ENCODE data around the gene KIAA1755. TPM values are rescaled to one million over a fixed set of nuclear protein-coding genes. Genes with fewer than 3 reads are reported as not detected.

The KIAA1755 gene
- total and polyA plus RNA-seq, 9 of the 15 experiments (the other 6 are each of a cell fraction or from before 2014, with no cell fraction given), result not detected

DNA sequence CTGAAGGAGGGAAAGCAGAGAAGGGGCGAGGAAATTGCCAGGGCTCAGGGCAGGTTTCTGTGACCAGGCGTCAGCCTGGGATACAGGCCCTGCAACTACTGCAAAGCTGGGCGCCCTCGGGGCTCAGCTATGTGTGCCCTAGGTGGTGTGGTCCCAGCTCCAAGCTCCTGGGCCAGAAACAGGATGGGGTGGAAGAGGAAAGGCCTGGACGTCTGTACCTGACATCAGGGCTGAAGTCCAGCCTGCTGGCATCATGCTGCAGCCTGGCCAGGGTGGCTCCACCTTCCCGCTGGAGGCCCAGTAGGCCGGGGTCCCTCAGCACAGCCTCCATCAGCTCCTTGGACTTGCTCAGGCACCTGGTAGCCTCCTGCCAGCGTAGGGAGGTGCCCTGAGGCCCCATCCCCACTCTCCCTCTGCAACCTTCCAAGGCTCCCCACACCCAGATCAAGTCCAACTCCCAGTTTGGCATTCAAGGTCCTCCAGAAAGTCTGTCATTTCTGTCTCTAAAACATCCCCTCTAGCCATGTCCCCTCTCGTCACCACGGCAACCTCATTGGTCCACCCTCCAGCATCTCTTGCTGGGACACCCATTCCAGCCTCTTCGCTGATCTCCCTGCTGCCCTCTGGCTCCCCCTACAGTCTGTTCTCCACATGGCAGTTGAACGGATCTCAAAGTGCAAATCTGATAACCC lies 38.2 kb downstream of the KIAA1755 start (continued):
- TF ChIP-seq, protein P1, sequence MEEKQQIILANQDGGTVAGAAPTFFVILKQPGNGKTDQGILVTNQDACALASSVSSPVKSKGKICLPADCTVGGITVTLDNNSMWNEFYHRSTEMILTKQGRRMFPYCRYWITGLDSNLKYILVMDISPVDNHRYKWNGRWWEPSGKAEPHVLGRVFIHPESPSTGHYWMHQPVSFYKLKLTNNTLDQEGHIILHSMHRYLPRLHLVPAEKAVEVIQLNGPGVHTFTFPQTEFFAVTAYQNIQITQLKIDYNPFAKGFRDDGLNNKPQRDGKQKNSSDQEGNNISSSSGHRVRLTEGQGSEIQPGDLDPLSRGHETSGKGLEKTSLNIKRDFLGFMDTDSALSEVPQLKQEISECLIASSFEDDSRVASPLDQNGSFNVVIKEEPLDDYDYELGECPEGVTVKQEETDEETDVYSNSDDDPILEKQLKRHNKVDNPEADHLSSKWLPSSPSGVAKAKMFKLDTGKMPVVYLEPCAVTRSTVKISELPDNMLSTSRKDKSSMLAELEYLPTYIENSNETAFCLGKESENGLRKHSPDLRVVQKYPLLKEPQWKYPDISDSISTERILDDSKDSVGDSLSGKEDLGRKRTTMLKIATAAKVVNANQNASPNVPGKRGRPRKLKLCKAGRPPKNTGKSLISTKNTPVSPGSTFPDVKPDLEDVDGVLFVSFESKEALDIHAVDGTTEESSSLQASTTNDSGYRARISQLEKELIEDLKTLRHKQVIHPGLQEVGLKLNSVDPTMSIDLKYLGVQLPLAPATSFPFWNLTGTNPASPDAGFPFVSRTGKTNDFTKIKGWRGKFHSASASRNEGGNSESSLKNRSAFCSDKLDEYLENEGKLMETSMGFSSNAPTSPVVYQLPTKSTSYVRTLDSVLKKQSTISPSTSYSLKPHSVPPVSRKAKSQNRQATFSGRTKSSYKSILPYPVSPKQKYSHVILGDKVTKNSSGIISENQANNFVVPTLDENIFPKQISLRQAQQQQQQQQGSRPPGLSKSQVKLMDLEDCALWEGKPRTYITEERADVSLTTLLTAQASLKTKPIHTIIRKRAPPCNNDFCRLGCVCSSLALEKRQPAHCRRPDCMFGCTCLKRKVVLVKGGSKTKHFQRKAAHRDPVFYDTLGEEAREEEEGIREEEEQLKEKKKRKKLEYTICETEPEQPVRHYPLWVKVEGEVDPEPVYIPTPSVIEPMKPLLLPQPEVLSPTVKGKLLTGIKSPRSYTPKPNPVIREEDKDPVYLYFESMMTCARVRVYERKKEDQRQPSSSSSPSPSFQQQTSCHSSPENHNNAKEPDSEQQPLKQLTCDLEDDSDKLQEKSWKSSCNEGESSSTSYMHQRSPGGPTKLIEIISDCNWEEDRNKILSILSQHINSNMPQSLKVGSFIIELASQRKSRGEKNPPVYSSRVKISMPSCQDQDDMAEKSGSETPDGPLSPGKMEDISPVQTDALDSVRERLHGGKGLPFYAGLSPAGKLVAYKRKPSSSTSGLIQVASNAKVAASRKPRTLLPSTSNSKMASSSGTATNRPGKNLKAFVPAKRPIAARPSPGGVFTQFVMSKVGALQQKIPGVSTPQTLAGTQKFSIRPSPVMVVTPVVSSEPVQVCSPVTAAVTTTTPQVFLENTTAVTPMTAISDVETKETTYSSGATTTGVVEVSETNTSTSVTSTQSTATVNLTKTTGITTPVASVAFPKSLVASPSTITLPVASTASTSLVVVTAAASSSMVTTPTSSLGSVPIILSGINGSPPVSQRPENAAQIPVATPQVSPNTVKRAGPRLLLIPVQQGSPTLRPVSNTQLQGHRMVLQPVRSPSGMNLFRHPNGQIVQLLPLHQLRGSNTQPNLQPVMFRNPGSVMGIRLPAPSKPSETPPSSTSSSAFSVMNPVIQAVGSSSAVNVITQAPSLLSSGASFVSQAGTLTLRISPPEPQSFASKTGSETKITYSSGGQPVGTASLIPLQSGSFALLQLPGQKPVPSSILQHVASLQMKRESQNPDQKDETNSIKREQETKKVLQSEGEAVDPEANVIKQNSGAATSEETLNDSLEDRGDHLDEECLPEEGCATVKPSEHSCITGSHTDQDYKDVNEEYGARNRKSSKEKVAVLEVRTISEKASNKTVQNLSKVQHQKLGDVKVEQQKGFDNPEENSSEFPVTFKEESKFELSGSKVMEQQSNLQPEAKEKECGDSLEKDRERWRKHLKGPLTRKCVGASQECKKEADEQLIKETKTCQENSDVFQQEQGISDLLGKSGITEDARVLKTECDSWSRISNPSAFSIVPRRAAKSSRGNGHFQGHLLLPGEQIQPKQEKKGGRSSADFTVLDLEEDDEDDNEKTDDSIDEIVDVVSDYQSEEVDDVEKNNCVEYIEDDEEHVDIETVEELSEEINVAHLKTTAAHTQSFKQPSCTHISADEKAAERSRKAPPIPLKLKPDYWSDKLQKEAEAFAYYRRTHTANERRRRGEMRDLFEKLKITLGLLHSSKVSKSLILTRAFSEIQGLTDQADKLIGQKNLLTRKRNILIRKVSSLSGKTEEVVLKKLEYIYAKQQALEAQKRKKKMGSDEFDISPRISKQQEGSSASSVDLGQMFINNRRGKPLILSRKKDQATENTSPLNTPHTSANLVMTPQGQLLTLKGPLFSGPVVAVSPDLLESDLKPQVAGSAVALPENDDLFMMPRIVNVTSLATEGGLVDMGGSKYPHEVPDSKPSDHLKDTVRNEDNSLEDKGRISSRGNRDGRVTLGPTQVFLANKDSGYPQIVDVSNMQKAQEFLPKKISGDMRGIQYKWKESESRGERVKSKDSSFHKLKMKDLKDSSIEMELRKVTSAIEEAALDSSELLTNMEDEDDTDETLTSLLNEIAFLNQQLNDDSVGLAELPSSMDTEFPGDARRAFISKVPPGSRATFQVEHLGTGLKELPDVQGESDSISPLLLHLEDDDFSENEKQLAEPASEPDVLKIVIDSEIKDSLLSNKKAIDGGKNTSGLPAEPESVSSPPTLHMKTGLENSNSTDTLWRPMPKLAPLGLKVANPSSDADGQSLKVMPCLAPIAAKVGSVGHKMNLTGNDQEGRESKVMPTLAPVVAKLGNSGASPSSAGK (IDR thresholded peaks at IDR 0.05), result no peak
- TF ChIP-seq RAD21 (CRISPR knock-in tag; conservative IDR thresholded peaks at IDR 0.05 in 1 of 2, IDR thresholded peaks at IDR 0.05 in 1 of 2), result peak; percentile 72 to 87
- TF ChIP-seq NFYB (IDR thresholded peaks at IDR 0.05; ENCODE audit: extremely low read depth, insufficient read length), result peak; percentile 17
- 0 out of 2 replicates have a peak, but pooled peaks have one; percentile 52 for TF ChIP-seq HDAC2 (IDR thresholded peaks at IDR 0.05)
- no peak for TF ChIP-seq FOXM1 (IDR thresholded peaks at IDR 0.05; ENCODE audit: low read depth)
- TF ChIP-seq FOXM1 (CRISPR knock-in tag; IDR thresholded peaks at IDR 0.05; ENCODE audit: low read depth), result no peak
- TF ChIP-seq LEF1 (IDR thresholded peaks at IDR 0.05), result no peak
- TF ChIP-seq ASH1L (IDR thresholded peaks at IDR 0.05; ENCODE audit: borderline replicate concordance, low read depth, partially characterized antibody), result no peak
- 0 out of 2 replicates have a peak, but pooled peaks have one; percentile 15 for TF ChIP-seq SMARCE1 (IDR thresholded peaks at IDR 0.05)
- peak in 1 of 2 experiments; percentile 37; a peak in 1 of 4 replicates for TF ChIP-seq HDAC1 (IDR thresholded peaks at IDR 0.05)
- no peak for TF ChIP-seq ILK (tag; IDR thresholded peaks at IDR 0.05; ENCODE audit: borderline replicate concordance, low read depth)
- TF ChIP-seq MYC (IDR thresholded peaks at IDR 0.05; ENCODE audit: low read depth, low read length), result peak; percentile 38; the same call in 1 of the 2 replicates
- no peak for TF ChIP-seq MYC (CRISPR knock-in tag; IDR thresholded peaks at IDR 0.05; ENCODE audit: borderline replicate concordance, low read depth)

Data from K562 (cell line).